GM21825 (cell line): ENCODE results near the gene ZBTB7B.

Experiments
- ATAC-seq: cut with Tn5 transposase; IDR thresholded peaks from one replicate; pipeline ENCODE4 v1.9.1; 2021; ENCODE audit warnings: mild to moderate bottlenecking, moderate library complexity; ENCODE audit not compliant: unreplicated experiment

Gene ZBTB7B

DNA sequence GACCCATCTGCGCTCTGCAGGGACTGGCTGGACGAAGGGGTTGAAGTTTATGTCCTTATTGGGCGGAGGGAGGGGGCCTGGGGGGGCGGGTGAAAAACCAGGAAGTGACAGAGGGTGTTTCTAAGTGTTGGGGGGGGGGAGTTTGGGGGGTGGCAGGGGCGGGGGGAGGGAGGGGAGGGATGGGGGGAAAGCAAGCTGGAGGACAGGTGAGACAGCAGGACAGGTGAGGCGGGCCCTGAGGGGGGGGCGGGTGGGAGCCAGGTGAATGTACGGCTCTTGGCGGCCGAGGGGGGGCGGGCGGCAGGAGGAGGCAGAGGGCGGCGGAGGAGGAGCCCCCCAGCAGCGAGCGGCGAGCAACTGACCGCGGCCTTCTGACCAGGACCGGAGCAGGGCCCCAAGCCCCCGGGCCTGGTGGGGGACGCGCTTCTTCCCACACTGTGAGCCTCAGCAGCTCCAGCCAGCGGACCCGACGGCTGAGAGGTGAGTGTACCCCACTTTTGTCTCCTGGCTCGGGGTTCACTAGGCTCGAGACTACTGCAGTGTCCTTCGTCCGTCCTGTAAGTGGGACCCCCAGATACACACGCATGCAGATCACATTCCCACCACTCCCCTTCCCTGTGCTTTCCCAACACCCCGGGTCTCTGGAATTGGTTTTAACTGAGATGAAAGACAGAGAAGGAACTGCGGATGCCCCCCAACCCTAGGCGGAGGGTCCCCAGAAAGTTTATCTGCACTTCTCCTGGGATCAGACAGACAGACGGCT lies at the start of gene ZBTB7B:
TSS of gene ZBTB7B (plus strand) at position 339 of the 763 bp plus-strand sequence. CDS start 11,859 bp downstream, outside the sequence.
- no peak for ATAC-seq

DNA sequence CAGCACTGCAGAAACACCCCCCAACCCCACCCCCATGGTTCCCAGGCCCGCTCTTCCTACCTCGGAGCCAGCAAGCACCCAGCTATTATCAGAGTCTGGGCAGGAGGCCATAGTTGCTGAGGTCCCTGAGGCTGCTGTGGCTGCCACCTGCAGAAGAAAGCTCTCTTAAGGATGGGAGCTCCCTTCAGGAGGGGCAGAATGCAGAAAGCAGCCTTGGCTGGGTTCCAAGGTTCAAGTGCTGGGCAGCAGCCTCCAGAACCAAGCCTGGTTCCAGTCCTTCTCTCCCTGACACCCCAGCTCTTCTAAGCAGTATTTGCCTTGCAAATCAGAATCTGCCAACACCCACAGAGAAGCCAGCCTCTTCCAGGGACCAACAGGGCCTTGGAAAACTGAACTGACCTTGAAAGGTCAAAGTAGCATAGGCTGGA lies 49.0 kb upstream of the ZBTB7B start:
- no peak for ATAC-seq

DNA sequence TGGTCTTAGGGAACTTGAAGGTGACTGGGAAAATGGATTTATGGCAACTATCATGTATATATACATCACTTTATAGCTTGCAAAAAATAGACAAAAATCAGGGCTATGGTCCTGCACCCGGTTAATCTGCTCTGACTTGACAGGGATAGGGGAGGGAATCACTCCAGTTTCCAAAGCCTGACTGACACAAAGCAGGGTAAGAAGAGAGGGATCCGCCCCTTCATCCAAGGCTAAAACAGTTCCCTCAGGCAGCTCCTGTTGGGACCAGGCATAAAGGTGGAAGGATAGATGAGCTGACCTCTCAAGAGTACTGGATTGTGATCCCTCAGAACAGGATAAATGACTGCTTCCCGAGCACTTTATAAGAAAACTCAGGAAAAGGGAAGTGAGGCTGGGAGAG lies 48.1 kb upstream of the ZBTB7B start:
- ATAC-seq: no peak

DNA sequence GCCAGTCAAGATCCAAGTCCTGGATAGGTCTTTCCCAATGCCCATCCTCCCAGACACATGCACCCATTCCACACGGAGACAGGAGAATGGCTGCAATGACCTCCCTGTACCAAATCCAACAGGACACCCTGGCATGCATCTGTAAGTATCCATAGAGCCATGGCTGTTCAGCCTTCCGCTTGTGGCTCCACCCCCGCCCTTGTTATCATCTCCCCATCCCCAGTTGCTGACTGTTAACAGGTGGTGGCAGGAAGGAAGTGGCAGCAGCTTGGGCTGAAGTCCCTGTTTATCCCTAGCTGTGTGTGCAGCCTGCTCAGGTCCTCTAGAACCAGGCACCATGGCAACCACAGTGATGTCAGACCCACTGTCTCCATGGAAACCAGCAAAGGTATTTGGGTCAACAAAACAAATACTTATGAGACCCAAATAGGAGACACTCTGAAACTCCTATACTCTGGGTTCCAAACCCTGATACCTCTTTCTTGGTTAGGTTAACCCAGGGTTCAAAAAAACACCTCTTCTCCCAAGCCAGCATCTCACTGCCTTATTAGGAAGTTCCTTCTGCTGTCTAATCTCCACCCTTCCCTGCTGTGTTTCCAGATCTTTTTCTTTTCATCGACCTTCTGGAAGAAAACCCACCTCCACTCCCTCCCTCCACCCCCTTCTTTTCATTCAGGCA lies 47.4 kb upstream of the ZBTB7B start:
- ATAC-seq: peak; percentile 51

DNA sequence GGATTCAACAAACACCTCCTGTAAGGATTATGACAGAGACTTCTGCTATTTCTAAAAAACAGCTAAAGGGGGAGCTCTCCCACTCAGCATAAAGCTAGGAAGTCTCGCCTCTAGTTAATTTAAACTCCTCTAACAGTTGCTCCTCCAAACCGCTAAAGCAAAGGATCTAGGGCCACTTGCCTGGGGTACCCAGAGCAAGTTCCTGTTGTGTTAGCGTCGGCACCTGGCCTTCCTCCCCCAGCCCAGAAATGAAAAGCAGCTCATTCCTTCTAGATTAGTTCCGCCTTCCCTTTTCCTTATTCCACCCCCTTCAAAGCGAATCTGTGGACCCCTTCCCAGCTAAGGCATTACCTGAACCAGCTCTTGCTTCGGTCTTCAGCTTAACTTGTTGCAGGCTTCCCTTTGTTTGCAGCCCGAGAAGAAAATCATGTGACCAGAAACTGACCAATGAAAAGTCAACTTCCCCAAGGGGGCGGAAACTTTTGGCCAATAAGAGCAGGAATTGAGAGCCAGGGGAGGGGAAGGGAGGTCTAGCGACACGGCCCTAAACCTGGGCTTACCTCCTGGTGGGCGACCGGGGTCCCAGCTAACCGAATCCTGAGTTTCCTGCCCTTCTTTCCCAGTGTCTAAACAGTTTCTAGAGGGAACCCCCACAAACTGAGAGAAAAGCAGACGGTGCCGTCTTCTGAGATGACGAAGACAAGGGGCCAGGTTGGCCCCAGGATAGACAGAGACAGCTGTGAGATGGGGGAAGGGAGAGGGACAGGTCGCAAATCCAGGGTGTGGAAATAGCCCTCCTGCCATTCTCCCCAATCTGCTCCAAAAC lies 46.7 kb upstream of the ZBTB7B start, which contains the start of gene PBXIP1:
TSS of gene PBXIP1 (minus strand) at position 382 of the 826 bp plus-strand sequence. CDS start 2,378 bp downstream, outside the sequence.
- peak; percentile 52 for ATAC-seq

DNA sequence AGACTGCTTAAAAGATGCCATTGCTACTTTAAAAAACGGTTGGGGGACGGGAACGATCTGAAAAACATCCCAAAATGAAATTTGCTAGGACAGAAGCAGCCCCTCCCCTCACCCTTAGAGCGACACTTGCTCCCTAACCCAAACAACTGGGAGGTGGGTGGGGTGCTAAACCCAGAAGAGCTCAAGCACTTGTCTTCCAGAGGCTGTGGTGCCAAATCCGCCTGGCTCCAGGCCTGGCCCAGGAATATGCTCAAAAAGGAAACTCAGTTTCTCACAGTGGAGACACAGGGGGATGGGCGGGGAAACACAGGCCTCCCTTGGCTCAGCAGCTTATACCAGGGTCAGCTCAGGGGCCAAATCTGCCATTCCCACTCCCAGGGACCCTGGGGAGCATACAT lies 46.1 kb upstream of the ZBTB7B start:
- ATAC-seq: no peak

DNA sequence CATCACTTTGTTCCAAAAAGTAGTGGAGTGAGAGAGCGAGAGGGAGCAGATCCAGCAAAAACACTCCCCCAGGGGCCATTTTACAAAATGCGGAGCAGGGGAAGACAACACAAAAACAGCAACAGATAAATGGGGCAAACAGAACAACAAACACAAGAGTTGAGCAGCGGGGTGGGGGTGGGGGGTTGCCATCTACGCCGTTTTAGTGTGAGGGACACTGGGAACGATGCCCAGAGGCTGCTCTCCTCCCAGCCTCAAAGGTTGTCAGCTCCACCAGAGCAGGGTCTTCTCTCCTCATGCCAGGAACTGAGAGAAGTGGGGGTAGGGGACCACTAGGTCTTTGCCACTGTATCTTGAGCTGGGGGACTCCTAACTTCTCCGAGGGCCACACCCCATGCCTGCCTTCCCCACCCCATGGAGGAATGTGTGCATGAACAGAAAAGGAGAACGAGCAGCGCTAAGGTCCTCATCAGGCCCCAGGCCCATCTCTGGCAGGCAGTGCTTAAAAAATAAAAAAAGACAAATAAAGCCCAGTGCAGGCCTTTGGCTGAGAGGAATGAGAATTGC lies 45.4 kb upstream of the ZBTB7B start:
- ATAC-seq: no peak

DNA sequence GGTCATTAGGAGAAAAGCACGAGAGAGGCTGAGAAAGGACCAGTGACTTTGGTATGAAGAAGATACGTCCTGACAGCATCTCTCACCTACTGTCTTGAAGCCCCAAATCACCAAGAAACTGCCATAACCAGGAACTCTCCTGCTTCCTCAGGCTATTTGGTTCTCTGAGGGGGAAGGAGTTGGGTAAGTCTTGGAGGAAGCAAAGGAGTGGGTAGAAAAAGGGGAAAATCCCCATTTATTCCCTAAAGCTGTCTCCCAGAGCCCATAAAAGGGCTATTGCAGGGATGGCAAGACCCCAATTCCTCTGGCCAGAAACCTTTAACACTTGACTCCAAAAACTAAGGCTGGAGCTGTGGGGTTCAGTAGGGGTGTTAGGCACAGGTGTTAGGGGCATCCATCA lies 44.6 kb upstream of the ZBTB7B start:
- ATAC-seq: no peak

DNA sequence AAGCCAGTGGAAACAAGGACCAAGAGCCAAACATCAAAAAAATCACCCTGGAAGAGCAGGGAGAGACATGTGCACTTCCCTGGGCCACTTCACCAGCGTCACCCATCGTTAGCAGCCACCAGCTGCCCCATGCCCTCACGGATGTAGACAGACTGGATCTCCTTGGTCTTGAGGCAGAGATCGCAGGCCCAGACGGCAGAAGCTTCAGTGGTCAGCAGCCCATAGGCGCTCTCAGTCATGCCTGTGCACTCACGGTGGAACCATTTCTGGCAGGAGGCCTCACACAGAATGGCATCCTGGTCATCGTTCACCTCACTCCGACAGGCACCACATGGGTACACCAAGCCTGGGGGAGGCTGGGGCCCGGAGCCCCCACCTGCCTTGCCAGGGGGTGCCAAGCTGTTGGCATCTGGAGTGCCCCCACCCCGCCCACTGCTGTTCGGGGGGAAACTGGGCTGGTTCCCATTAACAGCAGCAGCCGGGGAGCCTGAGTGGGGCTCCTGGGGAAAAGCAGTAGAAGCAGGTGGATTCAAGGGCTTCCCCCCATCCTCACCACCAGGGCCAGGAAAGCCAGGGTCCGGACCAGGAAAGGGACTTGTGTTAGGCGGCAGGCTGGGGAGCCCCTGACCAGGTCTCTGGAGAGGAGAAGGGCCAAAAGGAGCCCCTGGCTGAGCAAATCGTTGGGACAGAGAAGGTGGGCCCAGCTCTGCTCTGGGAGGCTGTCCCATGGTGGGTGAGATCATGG lies 43.7 kb upstream of the ZBTB7B start:
- ATAC-seq: no peak

DNA sequence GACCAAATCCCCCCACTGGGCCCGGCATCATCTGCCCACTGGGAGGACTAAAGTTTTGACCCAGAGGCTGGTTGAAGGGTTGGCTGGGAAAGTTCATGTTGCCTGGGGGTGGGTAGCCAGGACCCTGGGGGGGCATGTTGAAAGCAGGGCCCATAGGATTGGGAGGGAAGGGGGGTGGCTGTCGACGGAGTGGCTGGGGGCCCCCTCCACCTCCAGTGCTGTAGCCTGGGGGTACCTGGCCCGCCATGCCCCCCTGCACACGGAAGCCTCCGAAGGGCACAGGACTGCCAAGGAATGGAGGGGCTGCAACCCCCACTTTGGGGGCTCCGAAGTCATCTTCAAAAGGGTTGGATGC lies 43.2 kb upstream of the ZBTB7B start:
- ATAC-seq: no peak

DNA sequence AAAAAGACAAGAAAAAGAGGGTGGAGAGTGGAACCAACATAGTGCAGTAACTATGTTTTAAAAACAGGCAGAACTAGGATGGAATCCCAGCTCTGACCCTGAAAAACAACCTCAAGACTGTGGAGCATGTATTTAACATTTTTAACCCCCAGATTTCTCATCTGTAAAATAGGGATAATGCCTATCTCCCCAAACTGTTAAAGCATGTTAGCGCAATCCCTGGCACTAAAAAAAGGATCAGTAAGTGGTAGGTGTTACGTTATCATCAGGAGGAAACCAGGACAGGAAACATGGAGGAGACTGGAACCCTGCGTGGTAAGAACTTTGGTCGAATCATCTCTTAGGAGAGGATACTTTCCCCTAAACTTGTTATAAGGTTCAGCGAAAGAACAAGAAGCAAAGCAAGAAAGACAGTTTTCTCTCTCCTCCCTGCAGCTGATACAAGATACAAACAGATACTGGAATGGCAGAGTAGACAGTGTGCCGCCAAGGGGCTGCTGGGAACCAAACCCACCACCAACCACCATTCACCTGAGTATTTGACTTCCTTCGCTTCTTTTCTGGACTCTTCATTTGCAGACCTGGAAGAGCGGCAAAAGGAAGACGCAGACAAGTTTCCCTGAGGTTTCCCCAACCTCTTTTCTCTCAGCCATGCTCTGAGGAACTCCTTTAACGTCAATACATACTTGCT lies 42.0 kb upstream of the ZBTB7B start:
- ATAC-seq: no peak

DNA sequence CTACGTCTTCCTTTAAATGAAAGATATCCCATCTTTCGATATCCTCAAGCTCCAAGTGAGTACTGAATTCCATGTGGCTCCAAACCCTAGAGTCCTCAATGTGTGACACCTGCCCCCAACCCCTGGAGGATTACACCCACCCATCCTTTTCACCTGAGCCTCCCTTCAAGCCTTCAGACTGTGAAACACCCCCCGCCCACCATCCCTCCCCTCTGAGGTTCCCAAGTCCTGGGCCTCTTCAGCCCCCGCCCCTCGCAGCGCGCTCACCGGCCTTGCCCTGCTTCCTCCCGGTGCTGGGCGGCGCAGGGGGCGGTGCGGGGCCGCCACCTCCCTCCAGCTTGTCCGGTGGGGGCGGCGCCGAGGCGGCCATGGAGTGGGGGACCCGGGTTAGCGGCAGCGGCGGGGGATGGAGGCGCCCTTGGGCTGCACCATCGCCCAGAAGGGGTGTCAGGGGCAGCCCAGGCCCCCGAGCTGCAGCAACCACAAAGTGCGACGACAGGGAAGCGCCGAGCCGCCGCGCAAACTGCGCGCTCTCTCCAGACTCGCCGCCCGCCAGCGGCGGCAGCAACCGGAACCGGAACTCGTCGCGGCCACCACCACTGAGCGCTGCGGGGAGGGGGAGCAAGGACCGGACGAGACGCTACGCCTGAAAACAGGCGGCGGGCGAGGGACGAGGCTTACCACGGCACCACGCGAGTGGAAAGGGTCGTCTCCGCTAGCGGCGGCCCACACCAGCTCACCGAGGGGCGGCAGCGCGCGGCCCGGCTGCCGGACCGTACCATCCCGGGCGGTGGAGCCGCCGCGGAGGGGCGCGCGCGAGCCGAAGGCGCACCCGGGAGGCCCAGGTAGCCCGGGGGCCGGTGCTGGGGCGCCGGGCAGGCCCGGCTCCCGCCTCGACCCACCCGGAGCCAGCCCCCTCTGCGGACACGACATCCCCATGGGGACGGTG lies 41.1 kb upstream of the ZBTB7B start, which contains the start of gene PYGO2:
TSS of gene PYGO2 (minus strand) at position 576 of the 949 bp plus-strand sequence. CDS start at position 370, 206 bp downstream.
- ATAC-seq: peak; percentile 71

DNA sequence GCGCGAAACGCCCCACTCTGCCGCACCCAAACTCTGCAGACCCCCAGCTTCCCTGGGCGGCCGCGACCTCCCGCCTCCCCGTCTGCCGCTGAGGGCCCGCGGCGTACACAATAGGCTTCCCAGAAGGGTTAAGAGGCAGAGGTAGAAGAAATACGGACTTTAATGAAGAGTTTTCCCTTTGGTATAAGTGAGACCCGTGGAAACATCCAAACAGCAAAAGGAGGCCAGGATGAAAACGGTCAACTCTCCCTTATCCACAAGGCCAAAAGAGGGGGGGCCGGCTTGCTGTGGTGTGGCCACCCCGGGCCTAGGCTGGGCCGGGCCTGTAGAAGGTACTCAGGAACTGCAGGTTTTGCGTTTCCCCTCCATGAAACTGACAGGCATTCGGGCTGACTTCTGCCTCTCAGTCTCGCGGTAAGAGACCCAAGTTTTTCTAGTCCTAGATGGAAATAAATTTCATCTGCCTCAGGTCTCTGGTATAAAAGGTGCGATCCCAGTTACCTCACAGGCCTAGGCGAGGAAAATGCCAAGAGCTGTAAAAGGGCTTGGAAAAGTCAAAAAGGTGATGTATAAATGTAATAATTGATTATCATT lies 40.3 kb upstream of the ZBTB7B start:
- no peak for ATAC-seq

DNA sequence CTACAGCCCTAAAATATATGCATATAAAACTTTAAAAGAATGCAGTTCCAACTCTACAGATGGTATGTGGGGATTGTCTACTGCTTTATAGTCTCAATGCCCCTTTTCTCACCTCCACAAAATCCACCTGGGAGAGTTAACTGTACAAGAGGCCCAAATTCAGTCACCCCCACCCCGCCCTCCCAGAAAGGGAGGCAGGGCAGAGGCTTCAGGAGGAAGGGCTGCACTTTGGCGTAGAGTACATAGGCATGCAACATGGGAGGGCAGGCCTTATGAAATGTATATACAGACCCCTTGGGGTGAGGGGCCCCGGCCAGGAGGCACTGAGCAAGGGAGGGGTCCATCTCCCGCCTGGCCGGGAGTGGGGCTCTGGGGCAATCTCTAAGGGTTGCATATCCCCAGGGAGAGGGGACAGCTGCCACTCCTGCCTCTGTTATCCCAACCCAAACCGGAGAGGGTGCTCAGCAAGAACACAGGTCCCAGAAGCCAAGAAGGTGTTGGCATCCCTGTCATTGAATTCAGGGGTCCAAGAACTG lies 39.7 kb upstream of the ZBTB7B start:
- ATAC-seq: no peak

DNA sequence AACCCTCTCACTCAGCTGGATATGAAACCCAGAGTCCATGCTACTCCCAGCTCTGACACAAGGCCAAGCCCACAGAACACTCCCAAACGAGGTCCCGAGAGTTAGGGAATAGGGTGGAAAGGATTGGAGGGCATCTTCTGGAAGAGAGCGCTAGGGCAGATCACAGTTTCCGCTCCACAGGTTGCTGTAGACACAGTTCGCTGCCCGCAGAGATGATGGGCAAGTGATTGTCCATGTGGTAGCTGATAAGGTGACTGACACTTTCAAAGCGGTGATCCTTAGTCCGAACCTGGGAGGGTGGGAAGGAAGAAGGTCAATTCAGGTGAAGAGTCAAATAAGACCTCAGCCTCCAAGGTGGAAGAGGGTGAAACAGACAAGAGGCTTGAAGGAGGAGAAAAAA lies 39.0 kb upstream of the ZBTB7B start:
- no peak for ATAC-seq

DNA sequence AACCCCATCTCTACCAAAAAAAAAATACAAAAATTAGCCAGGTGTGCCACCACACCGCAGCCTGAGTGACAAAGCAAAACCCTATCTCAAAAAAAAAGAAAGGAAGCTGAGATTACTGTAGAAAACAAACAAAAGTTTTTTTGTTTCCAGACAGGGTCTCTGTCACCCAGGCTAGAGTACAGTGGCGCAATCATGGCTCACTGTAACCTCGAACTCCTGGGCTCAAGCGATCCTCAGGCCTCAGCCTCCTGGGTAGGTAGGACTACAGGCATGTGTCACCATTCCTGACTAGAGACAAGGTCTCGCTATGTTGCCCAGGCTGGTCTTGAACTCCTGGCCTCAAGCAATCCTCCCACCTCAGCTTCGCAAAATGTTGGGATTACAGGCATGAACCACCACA lies 38.2 kb upstream of the ZBTB7B start:
- no peak for ATAC-seq

DNA sequence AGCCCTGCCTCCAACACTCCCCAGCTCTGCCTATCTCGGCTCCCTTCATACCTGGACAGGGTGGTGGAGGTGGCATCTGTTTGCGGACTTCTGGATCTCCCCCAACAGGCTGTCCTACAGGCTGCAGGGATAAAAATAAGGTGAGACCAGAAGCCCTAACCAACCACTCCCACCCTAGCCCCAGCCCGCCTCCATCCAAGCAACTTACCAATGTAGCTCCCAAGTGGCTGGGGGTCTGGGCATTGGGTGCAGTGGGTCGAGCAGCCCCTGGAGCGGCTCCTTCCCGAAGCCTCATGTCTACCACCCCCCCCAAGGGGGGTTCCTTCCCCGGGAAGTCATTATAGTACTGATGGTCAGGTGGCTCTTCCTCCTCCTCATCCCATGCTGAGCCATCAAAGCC lies 36.5 kb upstream of the ZBTB7B start:
- ATAC-seq: no peak

DNA sequence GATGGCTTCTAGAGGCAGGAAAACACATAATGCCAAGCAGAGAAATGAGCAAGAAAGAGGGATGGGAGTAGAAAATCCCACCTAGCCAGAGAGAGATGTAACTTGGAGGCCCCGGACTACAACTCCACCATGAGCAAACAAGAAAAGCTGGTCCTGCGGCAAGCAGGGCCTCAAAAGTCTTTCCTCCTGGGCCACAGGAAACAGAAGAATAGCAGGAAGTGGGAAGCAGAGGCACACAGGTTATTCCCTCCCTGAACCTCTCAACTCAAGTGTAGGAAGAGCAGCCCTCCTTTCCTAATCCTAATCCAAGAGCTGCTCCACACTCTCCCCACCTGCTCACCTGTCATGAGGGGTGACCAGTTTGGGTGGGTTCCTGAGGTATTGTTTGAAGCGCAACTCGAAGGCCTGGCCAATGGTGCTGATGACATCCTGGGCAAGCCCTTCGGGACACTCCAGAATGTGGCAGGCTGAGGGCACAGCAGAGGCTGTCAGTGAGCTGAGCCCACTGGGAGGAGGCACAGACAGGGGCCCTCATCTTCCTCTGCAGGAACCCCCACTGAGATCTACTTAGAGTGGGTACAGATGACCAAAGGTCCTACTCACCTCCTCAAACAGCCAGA lies 35.2 kb upstream of the ZBTB7B start:
- no peak for ATAC-seq
